Activated effector memory CD4-positive, alpha-beta T cell treated with Interleukin-2 at 50 U/mL for 16 hours (primary cell): ENCODE data around the gene ZBED5.

Source experiments
- DNase-seq: peaks from one replicate; pipeline ENCODE4 v3.0.0-alpha.2; 2020

ZBED5 gene

DNA sequence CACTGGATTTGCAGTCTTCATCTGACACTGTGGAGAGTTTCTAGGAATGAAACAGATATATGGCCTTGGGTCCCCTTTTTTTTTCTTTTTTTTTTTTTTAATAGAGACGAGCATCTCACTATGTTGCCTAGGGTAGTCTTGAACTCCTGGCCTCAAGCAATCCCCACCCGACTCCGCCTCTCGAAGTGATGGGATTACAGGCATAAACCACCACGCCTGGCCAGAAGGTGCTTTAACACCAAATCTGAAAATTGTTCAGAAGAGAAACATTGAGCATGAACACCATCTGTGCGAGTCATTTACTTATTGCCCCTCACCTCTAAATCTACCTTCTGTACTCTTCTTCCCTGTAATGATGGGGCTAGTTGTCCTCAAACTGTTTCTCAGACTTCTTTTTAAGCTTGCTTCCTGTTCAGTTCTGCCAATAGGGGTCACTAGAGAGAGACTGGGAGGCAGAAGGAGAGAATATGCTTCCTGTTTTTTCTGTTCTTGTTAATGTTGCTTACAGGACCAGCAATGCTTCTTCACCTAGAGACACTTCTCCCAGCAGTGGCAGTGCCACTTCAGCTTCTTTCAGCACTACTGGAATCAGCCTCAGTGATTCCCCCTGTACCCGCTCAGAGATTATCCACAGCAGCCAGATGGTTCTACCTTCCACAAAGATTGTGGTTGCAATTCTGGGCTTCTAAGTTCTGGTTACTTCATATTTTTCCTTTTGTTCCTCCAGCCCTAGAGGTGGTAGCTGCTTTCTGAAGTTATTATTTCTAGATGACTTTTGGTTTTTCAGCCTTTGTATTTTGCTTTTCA lies 20.8 kb upstream of the ZBED5 start:
- DNase-seq: no peak

DNA sequence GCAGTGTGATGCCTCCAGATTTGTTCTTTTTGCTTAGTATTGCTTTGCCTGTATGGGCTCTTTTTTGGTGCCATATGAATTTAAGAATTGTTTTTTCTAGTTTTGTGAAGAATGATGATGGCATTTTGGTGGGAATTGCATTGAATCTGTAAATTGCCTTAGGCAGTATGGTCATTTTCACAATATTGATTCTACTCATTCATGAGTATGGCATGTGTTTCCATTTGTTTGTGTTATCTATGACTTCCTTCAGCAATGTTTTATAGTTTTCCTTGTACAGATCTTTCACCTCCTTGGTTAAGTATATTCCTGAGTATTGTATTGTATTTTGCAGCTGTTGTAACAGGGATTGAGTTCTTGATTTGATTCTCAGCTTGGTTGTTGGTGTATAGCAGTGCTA lies 18.3 kb upstream of the ZBED5 start:
- DNase-seq: no peak

DNA sequence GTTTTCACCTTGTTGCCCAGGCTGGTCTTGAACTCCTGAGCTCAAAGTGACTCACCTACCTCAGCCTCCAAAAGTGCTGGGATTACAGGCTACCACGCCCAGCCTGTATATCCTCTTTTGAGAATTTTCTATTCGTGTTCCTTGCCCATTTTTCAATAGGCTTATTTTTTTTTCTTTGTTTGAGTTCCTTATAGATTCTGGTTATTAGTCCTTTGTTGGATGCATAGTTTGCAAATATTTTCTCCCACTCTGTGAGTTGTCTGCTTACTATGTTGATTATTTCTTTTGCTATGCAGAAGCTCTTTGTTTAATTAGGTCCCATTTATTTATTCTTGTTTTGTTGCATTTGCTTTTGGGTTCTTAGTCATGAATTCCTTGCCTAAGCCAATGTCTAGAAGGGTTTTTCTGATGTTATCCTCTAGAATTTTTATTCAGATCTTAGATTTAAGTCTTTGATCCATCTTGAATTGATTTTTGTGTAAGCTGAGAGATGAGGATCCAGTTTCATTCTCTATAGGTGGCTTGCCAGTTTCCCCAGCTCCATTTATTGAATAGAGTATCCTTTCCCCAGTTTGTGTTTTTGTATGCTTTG lies 17.7 kb upstream of the ZBED5 start:
- no peak for DNase-seq

DNA sequence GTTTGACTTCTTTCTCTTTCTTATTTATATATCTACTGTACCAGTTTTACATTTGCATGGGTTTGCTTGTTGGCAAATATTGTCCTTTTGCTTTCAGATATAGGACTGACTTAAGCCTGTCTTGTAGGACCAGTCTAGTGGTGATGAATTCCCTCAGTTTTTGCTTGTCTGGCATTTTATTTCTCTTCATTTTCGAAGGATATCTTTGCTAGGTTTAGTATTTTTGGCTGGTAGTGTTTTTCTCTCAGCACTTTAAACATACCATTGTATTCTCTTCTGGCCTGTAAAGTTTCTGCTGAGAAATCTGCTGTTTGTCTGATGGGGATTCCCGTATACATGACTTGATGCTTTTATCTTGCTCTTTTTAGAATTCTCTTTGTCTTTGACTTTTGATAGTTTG lies 14.2 kb upstream of the ZBED5 start:
- DNase-seq: no peak

DNA sequence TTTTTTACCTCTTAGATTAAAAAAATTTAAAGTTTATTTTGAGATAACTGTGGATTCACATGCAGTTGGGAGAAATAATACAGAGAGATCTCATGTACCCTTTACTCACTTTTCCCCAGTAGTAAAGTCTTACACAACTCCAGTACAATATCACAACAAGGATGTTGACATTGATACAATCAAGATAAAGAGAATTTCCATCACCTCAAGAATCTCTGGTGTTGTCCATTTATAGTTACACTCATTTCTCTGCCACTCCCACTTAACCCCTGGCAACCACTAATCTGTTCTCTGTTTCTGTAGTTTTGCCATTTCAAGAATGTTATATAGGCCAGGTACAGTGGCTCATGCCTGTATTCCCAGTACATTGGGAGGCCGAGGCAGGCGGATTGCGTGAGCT lies 10.5 kb upstream of the ZBED5 start:
- no peak for DNase-seq

DNA sequence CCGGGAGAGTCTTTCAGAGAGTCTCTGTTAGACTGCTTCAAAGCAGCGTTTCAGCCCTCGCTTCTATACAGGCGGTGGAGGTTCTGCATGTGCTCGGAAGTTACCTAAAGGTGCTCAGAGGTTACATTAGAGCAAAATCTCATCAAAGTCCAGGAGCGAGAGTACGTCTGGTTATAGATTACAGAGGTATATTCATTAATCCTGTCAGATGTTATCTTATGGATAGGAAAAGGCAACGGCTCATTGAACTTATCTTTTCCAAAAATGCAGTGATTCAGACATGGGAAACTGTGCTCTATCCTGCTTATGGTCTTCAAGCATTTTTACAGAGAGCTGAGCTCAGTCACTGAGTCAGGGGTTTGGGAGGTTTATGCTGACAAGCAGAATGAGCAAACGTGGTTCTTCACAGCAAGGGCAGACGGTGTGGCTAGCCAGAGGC lies 9.1 kb upstream of the ZBED5 start:
- DNase-seq: no peak

DNA sequence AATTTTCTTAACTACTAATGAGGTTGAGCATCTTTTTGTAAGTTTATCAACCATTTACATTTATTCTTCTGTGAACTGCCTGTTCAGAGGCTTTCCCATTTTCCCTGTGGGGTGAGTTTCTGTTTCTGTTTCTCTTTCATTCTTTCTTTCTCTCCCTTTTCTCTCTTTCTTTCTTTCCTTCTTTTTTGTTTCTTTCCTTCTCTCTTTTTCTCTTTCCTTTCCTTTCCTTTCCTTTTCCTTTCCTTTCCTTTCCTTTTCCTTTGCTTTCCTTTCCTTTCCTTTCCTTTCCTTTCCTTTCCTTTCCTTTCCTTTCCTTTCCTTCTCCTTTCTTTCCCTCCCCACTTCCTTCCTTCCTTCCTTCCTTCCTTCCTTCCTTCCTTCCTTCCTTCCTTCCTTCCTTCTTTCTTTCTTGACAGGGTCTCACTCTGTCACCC lies 8.0 kb upstream of the ZBED5 start:
- DNase-seq: no peak

DNA sequence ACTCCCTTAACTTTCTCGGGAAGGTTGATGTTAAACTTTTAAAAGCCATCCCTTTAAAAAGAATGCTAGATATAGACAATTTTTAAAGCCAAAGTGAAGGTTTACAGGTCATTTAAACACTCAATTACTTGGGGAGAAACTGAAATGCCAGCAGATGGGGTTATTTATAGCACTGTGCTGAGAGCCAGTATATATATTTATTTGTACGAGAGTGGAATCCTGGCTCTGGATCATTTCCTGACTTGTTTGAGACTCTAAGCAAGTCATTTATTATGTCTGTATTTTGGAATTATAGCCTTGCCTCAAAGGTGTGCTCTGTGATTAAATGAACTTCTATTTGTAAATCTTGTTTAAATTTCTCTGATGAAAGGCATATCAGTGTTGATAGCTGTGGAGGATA lies 6.8 kb upstream of the ZBED5 start:
- DNase-seq: no peak

DNA sequence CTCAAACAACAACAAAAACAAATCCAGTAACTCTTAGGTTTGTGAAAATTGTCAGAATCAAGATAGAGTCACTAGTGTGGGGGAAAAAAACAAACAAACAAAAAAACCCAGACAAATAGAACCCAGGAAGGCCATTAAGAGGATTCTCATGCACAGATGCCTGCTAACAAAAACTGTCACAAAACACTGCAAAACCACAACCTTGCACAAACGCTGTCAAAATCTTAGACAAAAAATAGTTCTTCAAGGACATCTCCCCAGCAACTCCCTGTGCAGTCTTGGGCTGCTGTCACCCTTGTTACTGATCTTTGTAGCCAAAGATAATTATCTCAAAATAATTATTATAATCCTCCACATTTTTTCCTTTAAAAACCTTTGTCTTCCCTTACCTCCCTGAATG lies 4.6 kb upstream of the ZBED5 start:
- DNase-seq: no peak

DNA sequence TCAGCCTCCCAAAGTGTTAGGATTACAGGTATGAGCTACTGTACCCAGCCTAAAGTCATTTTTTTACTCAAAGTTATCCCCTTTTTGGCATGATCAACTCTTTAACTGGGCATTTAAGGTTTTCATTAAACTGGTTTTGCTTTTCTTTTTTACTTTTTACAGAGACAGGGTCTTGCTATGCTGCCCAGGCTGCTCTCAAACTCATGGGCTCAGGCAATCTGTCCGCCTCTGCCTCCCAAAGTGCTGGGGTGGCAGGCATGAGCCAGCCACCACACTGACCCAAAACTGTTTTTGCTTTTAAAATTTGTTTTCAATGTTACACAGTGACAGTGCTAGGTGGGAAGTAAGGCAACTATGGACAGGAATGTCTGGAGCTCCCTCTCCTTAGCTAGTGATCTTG lies 3.9 kb upstream of the ZBED5 start:
- no peak for DNase-seq

DNA sequence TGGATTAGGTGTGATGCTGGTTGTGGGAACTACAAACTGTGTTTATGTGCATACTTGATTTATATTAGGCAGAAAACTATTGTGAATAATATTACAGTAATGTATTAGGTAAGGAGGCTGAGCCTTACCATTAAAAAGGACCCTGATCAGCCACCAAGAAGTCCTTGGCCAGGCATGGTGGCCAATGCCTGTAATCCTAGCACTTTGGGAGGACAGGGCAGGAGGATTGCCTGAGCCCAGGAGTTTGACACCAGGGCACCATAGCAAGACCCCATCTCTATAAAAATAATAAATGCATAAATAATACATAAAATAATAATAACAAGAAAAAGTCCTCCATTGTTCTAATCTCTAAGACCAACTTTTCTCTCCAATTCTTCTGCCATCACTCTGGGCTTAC lies 3.2 kb upstream of the ZBED5 start:
- DNase-seq: no peak

DNA sequence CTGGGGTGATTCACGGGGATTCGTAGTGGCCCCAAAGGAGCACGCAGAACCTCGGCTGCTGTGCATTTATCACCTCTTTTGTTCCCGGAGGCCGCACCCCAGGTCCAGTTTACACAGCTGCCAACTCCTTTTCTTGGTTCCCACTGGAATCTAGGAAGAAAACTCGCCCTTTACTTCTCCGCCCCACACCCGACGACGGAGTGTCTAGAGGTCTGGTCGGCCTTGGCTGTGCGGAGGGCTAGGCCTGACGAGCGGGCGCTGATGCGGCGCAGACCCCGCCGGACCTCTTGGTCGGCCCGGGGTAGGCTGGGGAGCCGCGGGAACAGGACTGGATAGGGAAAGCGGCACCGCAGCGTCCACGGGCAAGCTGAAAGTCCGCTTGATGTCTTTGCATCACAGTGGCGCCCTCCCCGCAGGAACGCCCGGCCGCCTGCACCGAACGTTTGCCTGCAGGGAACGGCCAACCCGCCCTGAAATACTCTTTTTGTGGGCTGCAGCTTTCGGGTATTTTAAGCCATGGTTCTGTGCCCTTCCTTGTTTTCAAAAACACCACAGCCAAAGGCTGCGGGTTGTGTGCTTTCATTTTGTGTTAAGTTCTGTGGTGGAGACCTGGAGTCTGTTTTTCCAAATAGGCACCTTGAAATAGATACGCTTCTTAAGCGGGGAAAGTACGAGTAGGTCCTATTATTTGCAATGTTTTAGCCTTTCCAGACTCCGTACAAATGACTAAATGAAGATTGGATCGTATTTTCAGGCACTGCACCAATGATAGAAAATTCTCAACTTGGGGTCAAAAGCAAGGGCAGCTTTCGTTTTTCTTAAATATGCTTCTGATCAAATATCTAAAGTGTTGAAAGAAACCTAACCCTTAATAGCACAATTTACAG lies 829 bp upstream of the ZBED5 start:
- DNase-seq: peak; percentile 44

DNA sequence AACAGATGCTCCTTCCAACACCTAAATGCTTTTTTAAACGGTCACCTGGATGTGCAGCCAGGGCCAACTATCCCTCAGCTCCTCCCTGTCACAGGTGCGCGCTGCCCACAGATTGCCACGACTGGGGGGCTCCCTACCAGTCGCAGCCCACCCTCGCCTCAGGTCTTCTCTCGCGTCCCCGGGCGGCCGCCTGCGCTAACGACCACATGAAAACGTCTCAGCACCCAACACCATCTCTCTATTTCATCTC lies 469 bp downstream of the ZBED5 start:
- DNase-seq: no peak

DNA sequence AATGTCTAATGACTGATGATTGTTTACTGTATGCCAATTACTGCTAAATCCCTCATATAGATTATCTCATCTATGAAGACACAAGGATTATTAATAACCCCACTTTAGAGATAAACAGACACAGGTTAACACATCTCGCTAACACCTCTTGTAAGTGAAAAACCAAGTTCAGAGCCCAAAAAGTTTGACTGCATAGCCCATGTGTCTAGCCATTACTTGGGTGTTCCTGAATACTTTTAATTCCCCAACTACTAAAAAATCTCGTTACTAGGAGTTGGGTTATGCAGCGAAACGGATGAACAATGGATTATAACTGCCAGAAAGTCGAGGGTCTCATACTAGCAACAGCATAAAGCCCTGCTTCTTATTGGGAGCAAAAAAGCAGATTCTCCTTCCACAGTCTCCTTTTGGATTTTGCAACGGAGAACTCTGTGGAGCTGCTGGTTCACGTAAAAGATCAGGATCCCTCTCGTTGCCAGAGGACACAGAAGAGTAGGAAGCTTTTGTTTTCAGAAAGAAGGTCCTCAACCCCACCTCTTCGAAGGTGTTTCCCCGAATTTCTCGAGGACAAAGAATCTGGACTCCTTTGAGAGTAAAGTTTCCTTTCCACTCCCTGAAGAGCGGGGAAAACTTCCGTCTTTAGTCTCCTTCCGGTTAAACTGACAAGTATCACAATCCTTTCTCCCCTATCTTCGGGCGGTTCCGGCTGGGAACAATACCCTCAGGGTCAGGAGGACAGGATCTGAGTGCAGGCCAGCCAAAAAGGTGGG lies 979 bp downstream of the ZBED5 start:
- no peak for DNase-seq

DNA sequence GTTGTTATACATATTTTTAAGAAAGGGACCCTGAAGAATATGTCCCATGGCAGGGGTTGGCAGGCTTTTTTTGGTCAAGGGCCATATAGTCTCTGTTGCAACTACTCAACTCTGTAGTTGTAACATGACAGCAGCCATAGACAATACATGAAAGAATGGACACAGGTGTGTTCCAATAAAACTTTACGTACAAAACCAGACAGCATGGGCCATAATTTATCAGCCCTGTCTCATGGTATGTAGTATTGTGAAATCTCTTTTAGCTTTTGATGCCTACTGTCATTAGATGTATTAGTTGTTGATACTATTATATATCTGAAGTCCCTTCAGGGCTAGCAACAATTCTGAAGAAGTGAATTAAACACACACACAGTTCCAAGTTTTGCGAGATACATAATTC lies 2.6 kb downstream of the ZBED5 start:
- no peak for DNase-seq

DNA sequence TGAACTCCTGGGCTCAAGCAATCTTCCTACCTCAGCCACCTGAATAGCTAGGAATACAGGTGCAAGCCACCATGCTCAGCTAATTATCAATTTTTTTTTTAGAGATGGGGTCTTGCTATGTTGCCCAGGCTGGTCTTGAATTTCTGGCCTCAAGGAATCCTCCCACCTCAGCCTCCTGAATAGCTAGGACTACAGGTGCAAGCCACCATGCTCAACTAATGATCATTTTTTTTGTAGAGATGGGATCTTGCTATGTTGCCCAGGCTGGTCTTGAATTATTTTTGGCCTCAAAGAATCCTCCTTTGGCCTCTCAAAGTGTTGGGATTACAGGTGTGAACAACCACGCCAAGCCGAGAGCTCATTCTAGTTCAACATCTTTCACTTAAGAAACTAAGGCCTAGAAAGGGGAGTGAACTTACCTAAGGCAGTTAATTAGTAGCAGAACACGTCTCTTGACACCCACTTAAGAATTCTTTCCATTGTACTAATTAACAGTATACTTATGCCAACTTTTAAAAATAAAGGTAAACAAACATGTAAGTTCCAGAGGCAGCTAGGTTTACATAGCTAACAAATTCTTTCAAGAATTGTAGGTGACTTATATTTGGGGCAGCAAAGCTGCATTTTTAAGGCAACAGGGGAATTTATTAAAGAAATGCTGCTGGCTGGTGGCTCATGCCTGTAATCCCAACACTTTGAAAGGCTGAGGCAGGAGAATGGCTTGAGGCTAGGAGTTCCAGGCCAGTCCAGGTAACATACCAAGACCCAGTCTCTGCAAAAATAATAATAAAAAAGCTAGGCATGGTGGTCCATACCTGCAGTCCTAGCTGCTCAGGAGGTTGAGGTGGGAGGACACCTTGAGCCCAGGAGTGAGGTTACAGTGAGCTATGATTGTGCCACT lies 9.6 kb downstream of the ZBED5 start:
- DNase-seq: no peak

DNA sequence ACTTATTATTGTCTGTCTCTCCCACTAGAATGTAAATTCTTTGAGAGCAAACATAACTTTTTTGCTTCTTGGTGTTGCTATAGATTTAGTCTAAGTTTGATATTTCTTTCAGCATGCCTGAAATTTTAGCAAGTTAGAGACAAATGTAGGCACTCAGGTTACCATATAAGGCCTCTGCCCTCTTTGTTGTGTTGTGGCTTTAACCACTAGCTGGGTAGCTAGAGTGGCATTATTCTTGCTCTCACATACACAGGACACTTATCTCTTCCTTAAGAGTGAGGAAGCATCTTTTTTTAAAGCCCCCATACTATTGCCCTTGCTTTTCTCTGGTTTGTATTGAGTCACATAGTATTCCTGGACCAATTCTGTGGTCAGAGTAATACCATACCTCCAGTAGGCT lies 11.2 kb downstream of the ZBED5 start:
- no peak for DNase-seq

DNA sequence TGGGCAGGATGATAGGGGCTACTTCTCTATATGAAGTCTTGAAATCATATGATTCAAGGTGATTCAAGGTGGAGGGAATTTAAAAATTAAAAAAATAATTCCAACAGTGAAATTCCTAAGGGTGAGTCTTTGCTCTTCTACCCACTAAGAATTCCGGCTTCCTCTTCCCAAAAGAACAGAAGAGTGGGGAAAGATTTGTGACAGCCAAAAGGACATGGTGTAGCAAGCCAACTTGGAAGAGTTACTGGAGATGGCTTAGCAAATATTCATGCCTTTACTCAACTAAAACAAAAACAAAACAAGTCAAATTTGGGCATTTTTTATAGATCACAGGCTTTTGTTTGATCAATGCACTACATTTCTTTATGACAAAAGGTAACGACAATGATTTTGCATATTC lies 12.3 kb downstream of the ZBED5 start:
- no peak for DNase-seq

DNA sequence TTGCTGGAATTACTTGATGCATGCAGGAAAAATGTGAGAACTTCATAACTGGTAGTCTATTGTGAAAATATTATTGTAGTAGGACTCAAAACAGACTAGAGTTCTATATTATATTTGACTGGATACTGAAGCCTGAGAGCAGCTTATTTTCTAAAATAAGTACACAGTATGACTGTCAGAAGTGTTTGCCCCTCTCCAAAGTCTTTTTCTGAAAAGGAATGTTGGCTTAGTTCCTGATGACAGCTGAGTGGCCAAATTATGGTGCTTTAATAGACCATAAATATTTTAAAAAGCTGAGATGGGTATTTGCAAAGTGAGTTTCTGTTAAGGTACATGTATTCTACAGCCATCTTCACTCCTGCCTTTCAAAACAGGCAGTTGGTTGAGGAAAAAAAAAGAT lies 13.1 kb downstream of the ZBED5 start:
- DNase-seq: no peak

DNA sequence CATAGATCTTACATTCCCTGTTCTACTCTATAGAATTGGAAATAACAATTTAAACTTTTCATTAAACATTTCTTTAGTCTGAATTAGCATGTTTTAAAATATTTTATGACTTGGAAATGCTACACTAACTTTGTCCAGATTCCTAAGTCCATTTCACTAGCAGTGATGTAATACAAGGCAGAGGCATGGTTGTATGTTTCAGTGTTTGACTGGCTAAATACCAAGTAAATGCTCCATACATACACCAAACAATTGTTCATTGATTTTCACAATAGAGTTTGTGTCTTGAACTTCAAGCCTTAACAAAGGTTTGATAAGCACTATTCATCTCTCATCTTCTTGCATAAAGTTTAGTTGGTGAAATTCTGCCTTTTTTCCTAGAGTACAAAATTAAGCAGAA lies 13.5 kb downstream of the ZBED5 start:
- DNase-seq: no peak

DNA sequence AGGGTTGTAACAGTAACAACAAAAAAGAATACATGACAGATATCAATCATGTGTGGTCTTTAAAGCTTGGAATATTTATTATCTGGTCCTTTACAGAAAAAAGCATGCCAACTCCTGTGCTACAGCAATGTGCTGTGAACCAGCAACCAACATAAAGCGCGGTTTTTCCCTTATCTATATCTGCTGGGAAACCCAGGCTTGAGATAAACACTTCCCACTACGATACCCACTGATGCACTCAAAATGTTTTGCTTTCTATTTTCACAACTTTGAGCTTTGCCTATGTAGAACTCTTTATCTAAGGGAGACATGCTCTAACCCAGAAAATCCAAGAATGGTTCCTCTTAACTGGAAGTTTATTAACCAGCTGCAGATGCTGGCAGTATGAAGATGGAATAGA lies 19.0 kb downstream of the ZBED5 start:
- DNase-seq: no peak

DNA sequence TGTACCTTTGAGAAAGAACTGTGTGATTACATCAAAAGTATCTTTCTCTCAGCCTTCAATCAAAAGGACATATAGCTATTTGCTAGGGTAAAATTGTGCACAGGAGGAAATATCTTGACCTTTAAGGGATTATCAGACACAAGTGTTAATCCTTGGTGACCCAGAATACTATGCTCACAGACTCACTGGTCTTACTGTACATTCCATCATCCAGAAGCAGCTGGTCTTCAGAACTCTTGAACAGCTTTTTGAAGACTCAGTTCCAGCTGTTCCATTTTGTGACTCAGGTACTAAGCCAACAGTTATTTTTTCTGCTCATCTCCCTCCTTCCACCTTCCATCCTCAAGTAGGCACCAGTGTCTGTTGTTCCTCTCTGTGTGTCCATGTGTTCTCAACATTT lies 19.8 kb downstream of the ZBED5 start:
- DNase-seq: no peak
